HG03159 (cell line): ENCODE data around the gene GPX4.
A peak's percentile ranks its signal among the peaks of the same experiment; 100 is the strongest.

Source experiments
- ATAC-seq: cut with Tn5 transposase; IDR thresholded peaks from one replicate; pipeline ENCODE4 v1.9.1; 2021; ENCODE audit warnings: mild to moderate bottlenecking, moderate library complexity; ENCODE audit not compliant: unreplicated experiment

GPX4 gene

GRCh38 chr19:1103708-1104310 is at the start of gene GPX4:
Gene GPX4, plus strand, starts transcription at chr19:1103994. Its CDS starts 50 bp downstream, at chr19:1104044.
- ATAC-seq = peak; percentile 56

- no peak for ATAC-seq
Measured at GRCh38 chr19:1054102-1055027, 49.4 kb upstream of the GPX4 start.

- no peak for ATAC-seq
Measured at GRCh38 chr19:1055028-1055425, 48.8 kb upstream of the GPX4 start.

GRCh38 chr19:1055886-1056620 is 47.7 kb upstream of the GPX4 start:
- ATAC-seq = no peak

- no peak for ATAC-seq
Measured at GRCh38 chr19:1057176-1057855, 46.5 kb upstream of the GPX4 start.

GRCh38 chr19:1058112-1058511 is 45.7 kb upstream of the GPX4 start:
- ATAC-seq = no peak

GRCh38 chr19:1060689-1061088 is 43.1 kb upstream of the GPX4 start:
- no peak for ATAC-seq

- no peak for ATAC-seq
Measured at GRCh38 chr19:1061987-1062386, 41.8 kb upstream of the GPX4 start.

- no peak for ATAC-seq
Measured at GRCh38 chr19:1062387-1063029, 41.3 kb upstream of the GPX4 start.

GRCh38 chr19:1063030-1063908 is 40.5 kb upstream of the GPX4 start:
- no peak for ATAC-seq

GRCh38 chr19:1063909-1064660 is 39.7 kb upstream of the GPX4 start:
- no peak for ATAC-seq

- no peak for ATAC-seq
Measured at GRCh38 chr19:1064661-1065605, 38.9 kb upstream of the GPX4 start.

GRCh38 chr19:1065606-1066109 is 38.1 kb upstream of the GPX4 start:
- ATAC-seq = no peak

- no peak for ATAC-seq
Measured at GRCh38 chr19:1066251-1066747, 37.5 kb upstream of the GPX4 start.

- ATAC-seq = peak; percentile 32
Measured at GRCh38 chr19:1066748-1067340, 37.0 kb upstream of the GPX4 start, which contains the start of gene ARHGAP45. Gene ARHGAP45, plus strand, starts transcription at chr19:1067167. Its CDS starts 239 bp downstream, at chr19:1067406.

GRCh38 chr19:1067341-1067957 is 36.3 kb upstream of the GPX4 start:
- peak; percentile 14 for ATAC-seq
